GM19463 (cell line): ENCODE data around the gene TMOD2.
A peak's percentile ranks its signal among the peaks of the same experiment; 100 is the strongest.
"Not testable (repeated sequence)": the region's sequence is repeated elsewhere in the genome, so short reads cannot be mapped to it uniquely, and the experiment has no call there.

Experiments
- ATAC-seq: cut with Tn5 transposase; IDR thresholded peaks from one replicate; pipeline ENCODE4 v1.9.1; 2021; ENCODE audit warnings: mild to moderate bottlenecking, moderate library complexity; ENCODE audit not compliant: unreplicated experiment

Gene TMOD2

GRCh38 chr15:51768018-51768417 lies 16.6 kb downstream of the TMOD2 start:
- no peak for ATAC-seq

DNA sequence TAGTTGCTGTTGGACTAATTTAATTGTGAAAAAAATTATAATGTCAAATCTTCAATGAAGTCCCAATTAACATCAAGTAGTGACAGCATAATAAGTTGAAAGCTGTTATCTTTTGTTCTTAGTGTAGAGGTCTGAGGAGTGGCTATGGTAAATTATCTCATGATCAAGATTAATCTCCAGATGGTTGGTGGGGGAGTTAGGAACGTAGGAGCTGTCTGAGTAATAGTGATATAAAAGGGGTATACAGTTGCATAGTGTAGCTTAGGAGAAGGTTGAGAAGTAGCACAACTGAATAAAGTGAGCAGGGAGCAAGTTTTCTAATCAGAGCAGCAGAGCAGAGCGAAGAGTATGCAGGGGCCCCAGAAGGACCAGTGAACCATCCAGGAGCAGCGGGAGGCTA lies 19.5 kb downstream of the TMOD2 start:
- ATAC-seq: no peak

- no peak for ATAC-seq
Measured at GRCh38 chr15:51771773-51772172, 20.4 kb downstream of the TMOD2 start.

DNA sequence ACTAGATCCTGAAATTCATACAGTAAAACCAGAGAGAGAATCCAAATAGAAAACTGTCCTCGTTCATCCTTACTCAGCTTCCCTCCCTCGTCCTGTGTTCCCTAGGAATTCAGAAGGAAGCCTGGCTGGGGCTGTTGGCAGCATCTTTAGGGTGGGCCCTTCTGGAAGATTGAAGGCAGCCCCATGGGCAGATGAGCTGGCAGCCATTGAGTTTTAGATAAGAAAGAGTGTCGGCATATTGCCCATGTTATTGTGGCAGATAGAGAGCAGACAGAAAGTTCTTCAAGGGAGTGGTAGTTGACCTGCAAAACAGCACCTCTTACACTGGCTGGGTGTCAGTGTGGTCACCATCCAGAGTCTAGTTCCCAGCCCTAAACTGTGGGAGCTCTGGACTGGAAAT lies 23.5 kb downstream of the TMOD2 start:
- no peak for ATAC-seq

- ATAC-seq: peak; percentile 60
Measured at GRCh38 chr15:51775967-51776816, 24.8 kb downstream of the TMOD2 start.

GRCh38 chr15:51776952-51777569 lies 25.7 kb downstream of the TMOD2 start:
- ATAC-seq: no peak

DNA sequence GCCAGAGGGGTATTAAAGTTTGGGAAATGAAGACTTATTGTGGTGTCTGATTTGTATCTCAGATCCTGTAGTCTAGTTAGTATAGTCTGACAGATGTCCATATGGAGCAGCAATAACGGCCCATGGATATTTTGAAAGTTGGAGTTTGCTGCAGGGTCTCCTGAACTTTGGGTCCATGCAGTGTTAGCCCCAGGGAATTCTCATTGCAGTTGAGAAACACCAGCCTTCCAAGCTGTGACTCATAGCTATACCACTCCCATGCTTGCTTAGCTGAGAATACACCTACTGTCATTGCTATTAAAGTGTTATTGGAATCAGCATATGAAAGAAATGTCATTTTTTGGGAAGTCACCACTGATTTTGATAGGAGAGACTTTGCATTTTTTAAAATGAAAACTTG lies 29.2 kb downstream of the TMOD2 start:
- ATAC-seq: no peak

- no peak for ATAC-seq
Measured at GRCh38 chr15:51781506-51781905, 30.1 kb downstream of the TMOD2 start.

GRCh38 chr15:51782357-51782896 lies 31.0 kb downstream of the TMOD2 start:
- no peak for ATAC-seq

- ATAC-seq: no peak
Measured at GRCh38 chr15:51783967-51784366, 32.6 kb downstream of the TMOD2 start.

- not testable (repeated sequence) for ATAC-seq
Measured at GRCh38 chr15:51787130-51787529, 35.7 kb downstream of the TMOD2 start.

- ATAC-seq: not testable (repeated sequence)
Measured at GRCh38 chr15:51792474-51792873, 41.1 kb downstream of the TMOD2 start.

GRCh38 chr15:51793521-51794305 lies 42.3 kb downstream of the TMOD2 start:
- ATAC-seq: no peak

DNA sequence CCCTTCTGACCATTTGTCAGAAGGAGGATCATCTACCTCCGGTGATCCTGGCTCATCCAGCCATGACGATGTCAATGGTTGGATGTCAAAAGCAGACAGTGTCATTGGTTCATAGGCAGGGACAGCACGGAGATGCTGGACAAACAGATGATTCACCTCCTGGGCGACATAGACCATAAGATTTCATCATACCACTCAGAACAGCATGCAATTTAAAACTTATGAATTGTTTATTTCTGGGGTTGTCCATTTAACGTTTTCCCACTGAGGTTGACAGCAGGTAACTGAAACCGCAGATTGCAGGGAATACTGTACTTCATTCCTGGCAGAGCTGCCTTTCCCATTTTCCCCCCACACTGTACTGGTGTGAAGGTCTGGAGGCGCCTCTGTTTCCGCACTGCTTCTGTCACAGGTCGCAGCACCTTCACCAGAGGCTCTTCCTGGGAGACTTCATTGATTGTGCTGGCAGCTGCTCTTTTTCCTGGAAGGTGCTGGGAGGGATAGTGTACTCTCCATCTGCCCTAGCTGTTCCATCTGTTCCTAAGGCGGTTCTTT lies 45.5 kb downstream of the TMOD2 start:
- no peak for ATAC-seq

DNA sequence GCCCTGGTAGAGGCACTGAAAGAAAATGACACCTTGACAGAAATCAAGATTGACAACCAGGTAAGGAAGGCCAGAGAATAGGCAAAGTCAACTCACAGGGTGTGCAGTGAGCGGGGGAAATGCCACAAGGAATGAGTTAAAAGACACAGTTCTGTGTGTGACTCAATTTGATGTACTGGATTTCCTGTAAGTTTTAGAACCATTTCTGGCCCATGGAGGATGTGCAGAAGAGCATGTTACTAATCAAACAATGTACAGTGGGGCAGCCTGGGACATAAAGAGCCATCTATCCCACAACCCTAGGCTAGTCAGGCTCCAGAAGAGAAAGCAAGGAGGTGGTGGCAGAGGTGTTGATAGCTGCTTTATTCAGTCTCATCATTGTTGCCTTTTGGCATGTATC lies 46.9 kb downstream of the TMOD2 start:
- no peak for ATAC-seq

DNA sequence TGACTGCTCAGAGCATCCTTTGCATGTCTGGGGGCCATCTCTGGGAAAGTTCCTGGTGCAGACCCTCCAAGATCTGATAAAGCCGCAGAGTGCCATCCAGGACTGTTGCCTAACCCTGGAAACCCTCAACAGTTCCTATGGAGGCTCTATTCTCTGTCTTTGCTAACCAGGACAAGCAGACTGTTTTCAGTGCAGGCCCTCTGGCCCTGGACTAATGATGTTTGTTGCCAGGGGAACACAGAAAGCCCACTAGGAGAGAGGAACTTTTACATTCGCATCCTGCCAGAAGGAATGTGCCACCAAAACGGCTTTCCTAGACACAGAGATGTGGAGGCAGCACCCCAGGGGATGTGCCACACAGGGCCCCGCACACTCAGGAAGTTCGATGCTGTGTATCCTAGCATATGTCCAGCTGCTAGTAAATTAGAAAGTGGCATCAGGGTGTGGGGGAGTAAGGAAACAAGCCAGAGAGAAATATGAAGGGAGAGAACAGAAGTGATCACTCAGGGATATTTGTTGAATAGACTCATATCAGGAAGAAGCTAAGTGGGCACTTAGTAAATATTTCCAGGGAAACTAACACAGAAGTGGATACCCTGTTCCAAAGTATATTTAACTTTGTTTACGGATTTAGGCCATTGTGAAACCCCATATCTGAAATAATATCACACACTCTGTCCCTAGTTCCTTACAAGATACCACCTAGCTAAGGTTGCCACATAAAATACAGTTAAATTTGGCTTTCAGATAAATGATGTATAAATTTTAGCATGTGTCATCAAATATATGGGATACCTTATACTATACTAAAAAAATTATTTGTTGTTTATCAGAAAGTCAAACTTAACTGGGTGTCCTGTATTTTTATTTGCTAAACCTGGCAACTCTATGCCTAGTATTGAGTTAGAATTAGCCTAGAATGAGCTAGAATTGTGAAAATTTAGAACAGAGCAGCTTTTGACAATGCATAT lies 48.2 kb downstream of the TMOD2 start:
- ATAC-seq: no peak

GRCh38 chr15:51801391-51801835 lies 50.0 kb downstream of the TMOD2 start:
- ATAC-seq: no peak

- ATAC-seq: no peak
Measured at GRCh38 chr15:51802593-51802992, 51.2 kb downstream of the TMOD2 start.

- ATAC-seq: no peak
Measured at GRCh38 chr15:51803965-51804364, 52.6 kb downstream of the TMOD2 start.

GRCh38 chr15:51806123-51806522 lies 54.7 kb downstream of the TMOD2 start:
- ATAC-seq: no peak
